HG03135 (cell line): ENCODE measurements around the gene INF2.
A peak's percentile ranks its signal among the peaks of the same experiment; 100 is the strongest.

ENCODE experiments used
- ATAC-seq: cut with Tn5 transposase; IDR thresholded peaks from one replicate; pipeline ENCODE4 v1.9.1; 2021; ENCODE audit warnings: mild to moderate bottlenecking, moderate library complexity; ENCODE audit not compliant: unreplicated experiment

The INF2 gene

GRCh38 chr14:104767634-104767918 is 78.2 kb downstream of the INF2 start:
- ATAC-seq: no peak

- ATAC-seq: peak; percentile 83
These were observed 79.3 kb downstream of the INF2 start for GRCh38 chr14:104768437-104769323.

GRCh38 chr14:104769324-104770071 is 80.1 kb downstream of the INF2 start:
- no peak for ATAC-seq

- ATAC-seq: no peak
These were observed 80.7 kb downstream of the INF2 start for GRCh38 chr14:104770072-104770579.

DNA sequence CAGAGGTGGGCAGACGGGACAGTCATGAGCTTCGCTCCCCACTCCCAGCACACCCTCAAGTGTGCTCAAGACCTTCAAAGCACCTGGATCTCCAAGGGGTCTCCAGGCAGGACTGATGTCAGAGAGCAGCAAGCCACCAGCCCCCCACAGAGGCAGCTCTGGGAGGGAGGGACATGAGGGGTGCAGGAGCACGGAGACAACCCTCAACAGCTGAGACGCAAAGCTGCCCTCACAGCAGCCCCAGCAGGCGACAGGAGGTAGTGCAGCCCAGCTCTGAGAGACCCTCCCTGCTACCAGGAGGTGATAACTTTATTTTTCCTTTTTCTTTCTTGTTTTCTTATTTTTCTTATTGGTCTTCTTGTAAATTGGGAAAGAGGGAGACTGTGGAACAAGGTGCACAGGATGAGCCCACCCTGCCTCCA is 81.4 kb downstream of the INF2 start:
- no peak for ATAC-seq

DNA sequence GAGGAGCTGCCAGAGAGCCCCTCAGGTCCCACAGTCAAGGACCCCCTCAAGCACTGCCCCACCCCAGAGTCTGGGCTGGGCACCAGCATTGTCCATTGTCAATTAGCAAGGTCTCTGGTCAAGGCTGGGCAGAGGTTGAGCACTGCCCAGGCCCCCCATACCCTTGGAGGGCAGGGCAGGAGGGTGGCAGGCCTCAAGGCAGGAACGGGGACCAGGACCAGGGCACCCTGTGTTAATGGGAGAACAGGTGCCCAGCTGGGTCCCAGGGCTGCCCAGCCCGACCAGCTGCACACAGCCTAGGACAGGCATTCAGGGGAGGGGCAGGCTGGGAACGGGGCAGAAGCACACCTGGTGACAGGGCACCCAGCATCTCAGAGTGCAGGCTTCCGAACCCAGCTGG is 82.0 kb downstream of the INF2 start:
- no peak for ATAC-seq
